ENCODE measurements around the gene WDFY4.

The WDFY4 gene

DNA sequence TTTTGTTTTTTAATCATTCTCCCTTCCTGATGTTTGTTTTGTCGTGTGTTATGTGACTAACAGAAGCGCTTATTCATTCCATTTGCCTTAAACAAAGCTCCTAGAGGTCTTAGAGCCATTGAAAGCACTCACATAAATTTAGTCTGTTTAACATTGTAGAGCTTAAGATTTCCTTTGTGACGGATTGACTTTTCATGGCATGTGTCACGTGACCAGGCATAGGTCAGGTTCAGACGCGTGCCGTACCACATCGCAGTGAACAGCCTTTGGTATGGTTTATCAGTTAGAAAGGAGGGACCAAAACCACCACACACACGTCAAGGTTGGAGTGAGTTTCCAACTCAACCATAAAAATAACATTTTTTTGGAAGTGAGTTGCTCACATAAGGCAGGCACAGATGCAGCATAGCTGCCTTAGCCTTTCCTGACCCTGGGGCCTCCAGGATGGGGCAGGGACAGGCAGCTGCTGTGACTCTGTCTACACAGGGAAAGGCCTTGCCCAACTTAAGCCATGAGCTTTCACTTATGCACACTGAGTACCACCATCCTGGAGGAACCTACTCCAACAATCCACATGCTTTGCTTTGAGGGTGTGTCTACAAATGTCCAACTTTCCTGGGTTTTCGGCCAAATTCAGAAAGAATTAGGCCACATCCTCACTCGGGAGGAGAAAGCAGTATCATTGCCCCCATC, 55.5 kb downstream of the WDFY4 start:
- no peak overlapping the region for H2BK12ac ChIP-seq (ENCODE audit: low read length)
- H3K23ac ChIP-seq (ENCODE audit: low read length) = no peak overlapping the region
- no peak overlapping the region for H3K4ac ChIP-seq (ENCODE audit: low read depth, low read length)
- WGBS (ENCODE audit: extremely low coverage, insufficient coverage, insufficient read length) = no CpG with 5 or more reads among the region's 11 CpGs
- no peak overlapping the region for H3K9ac ChIP-seq (ENCODE audit: low read length)
- no peaks in the 10 kb centered on the region for H3K36me3 ChIP-seq (ENCODE audit: control insufficient read depth in 1 of 2, insufficient read depth in 2 of 2, low read length in 2 of 2)
- H3K4me3 ChIP-seq (ENCODE audit: low read depth, low read length) = no peak overlapping the region
- H4K8ac ChIP-seq (ENCODE audit: low read depth, low read length) = no peak overlapping the region
- H3K27me3 ChIP-seq (ENCODE audit: insufficient read depth, low read length) = no peaks in the 10 kb centered on the region
- no peak overlapping the region for H2BK5ac ChIP-seq (ENCODE audit: low read depth, low read length, poor library complexity)
- H4K12ac ChIP-seq (ENCODE audit: low read depth, low read length) = no peak overlapping the region
- H3K14ac ChIP-seq (ENCODE audit: low read length) = no peak overlapping the region
- no peak overlapping the region for H3K18ac ChIP-seq (ENCODE audit: low read length)
- H2AFZ ChIP-seq (ENCODE audit: insufficient read depth, low read length, poor library complexity) = no peak overlapping the region
- no peaks in the 10 kb centered on the region for H3K4me1 ChIP-seq (ENCODE audit: control insufficient read depth in 1 of 2, insufficient read depth in 2 of 2, low read length in 2 of 2)
- no peaks in the 10 kb centered on the region for H3K79me1 ChIP-seq (ENCODE audit: low read length)
- no peak overlapping the region for H3K4me2 ChIP-seq (ENCODE audit: low read length)
- no peak overlapping the region for H2AK5ac ChIP-seq (ENCODE audit: low read length)
- DNase-seq = no peak
- H2BK120ac ChIP-seq (ENCODE audit: insufficient read depth, low read length, poor library complexity) = no peak overlapping the region
- no peak overlapping the region for H3K27ac ChIP-seq (ENCODE audit: low read depth, low read length)
- peaks cover 1% of the 10 kb centered on the region for H3K9me3 ChIP-seq (ENCODE audit: insufficient read depth, low read depth, low read length)
- H4K91ac ChIP-seq (ENCODE audit: low read depth, low read length) = no peak overlapping the region
- H3K79me2 ChIP-seq (ENCODE audit: control insufficient read depth, insufficient read depth, low read length, poor library complexity) = no peaks in the 10 kb centered on the region

GRCh38 chr10:48740988-48741387, 56.3 kb downstream of the WDFY4 start:
- H3K18ac ChIP-seq (ENCODE audit: low read length) = no peak overlapping the region
- no peaks in the 10 kb centered on the region for H3K4me1 ChIP-seq (ENCODE audit: control insufficient read depth in 1 of 2, insufficient read depth in 2 of 2, low read length in 2 of 2)
- no peak overlapping the region for H3K4ac ChIP-seq (ENCODE audit: low read depth, low read length)
- no peak overlapping the region for H3K14ac ChIP-seq (ENCODE audit: low read length)
- H4K12ac ChIP-seq (ENCODE audit: low read depth, low read length) = no peak overlapping the region
- no peaks in the 10 kb centered on the region for H3K79me1 ChIP-seq (ENCODE audit: low read length)
- H2BK12ac ChIP-seq (ENCODE audit: low read length) = no peak overlapping the region
- no peak overlapping the region for H4K91ac ChIP-seq (ENCODE audit: low read depth, low read length)
- H2BK120ac ChIP-seq (ENCODE audit: insufficient read depth, low read length, poor library complexity) = no peak overlapping the region
- H3K4me3 ChIP-seq (ENCODE audit: low read depth, low read length) = no peak overlapping the region
- DNase-seq = no peak
- H2BK5ac ChIP-seq (ENCODE audit: low read depth, low read length, poor library complexity) = no peak overlapping the region
- no CpG with 5 or more reads among the region's 2 CpGs for WGBS (ENCODE audit: extremely low coverage, insufficient coverage, insufficient read length)
- H3K27ac ChIP-seq (ENCODE audit: low read depth, low read length) = no peak overlapping the region
- H3K4me2 ChIP-seq (ENCODE audit: low read length) = no peak overlapping the region
- no peaks in the 10 kb centered on the region for H3K36me3 ChIP-seq (ENCODE audit: control insufficient read depth in 1 of 2, insufficient read depth in 2 of 2, low read length in 2 of 2)
- H3K23ac ChIP-seq (ENCODE audit: low read length) = no peak overlapping the region
- H2AK5ac ChIP-seq (ENCODE audit: low read length) = no peak overlapping the region
- H2AFZ ChIP-seq (ENCODE audit: insufficient read depth, low read length, poor library complexity) = no peak overlapping the region
- H3K79me2 ChIP-seq (ENCODE audit: control insufficient read depth, insufficient read depth, low read length, poor library complexity) = no peaks in the 10 kb centered on the region
- no peak overlapping the region for H3K9ac ChIP-seq (ENCODE audit: low read length)
- H3K9me3 ChIP-seq (ENCODE audit: insufficient read depth, low read depth, low read length) = peaks cover 1% of the 10 kb centered on the region
- H4K8ac ChIP-seq (ENCODE audit: low read depth, low read length) = no peak overlapping the region
- no peaks in the 10 kb centered on the region for H3K27me3 ChIP-seq (ENCODE audit: insufficient read depth, low read length)

GRCh38 chr10:48742891-48743860, 58.5 kb downstream of the WDFY4 start:
- Histone ChIP-seq H3K27me3 (ENCODE audit: insufficient read depth, low read length) (no peaks in the 10 kb centered on the region), H3K23ac (ENCODE audit: low read length) (no peak overlapping the region), H2AK5ac (ENCODE audit: low read length) (no peak overlapping the region), H3K4me1 (ENCODE audit: control insufficient read depth in 1 of 2, insufficient read depth in 2 of 2, low read length in 2 of 2) (no peaks in the 10 kb centered on the region), H2BK12ac (ENCODE audit: low read length) (no peak overlapping the region), H2BK120ac (ENCODE audit: insufficient read depth, low read length, poor library complexity) (no peak overlapping the region), H2BK5ac (ENCODE audit: low read depth, low read length, poor library complexity) (no peak overlapping the region), H3K79me1 (ENCODE audit: low read length) (no peaks in the 10 kb centered on the region), H3K9me3 (ENCODE audit: insufficient read depth, low read depth, low read length) (peaks cover 1% of the 10 kb centered on the region), H4K91ac (ENCODE audit: low read depth, low read length) (no peak overlapping the region), H3K4ac (ENCODE audit: low read depth, low read length) (no peak overlapping the region), H2AFZ (ENCODE audit: insufficient read depth, low read length, poor library complexity) (no peak overlapping the region), H4K12ac (ENCODE audit: low read depth, low read length) (no peak overlapping the region), H3K36me3 (ENCODE audit: control insufficient read depth in 1 of 2, insufficient read depth in 2 of 2, low read length in 2 of 2) (no peaks in the 10 kb centered on the region), H3K18ac (ENCODE audit: low read length) (no peak overlapping the region), H3K79me2 (ENCODE audit: control insufficient read depth, insufficient read depth, low read length, poor library complexity) (no peaks in the 10 kb centered on the region), H3K4me3 (ENCODE audit: low read depth, low read length) (no peak overlapping the region), H3K27ac (ENCODE audit: low read depth, low read length) (no peak overlapping the region), H3K4me2 (ENCODE audit: low read length) (no peak overlapping the region), H3K9ac (ENCODE audit: low read length) (no peak overlapping the region), H3K14ac (ENCODE audit: low read length) (no peak overlapping the region), H4K8ac (ENCODE audit: low read depth, low read length) (no peak overlapping the region)
- DNase-seq = no peak
- no CpG with 5 or more reads among the region's 18 CpGs for WGBS (ENCODE audit: extremely low coverage, insufficient coverage, insufficient read length)

GRCh38 chr10:48744587-48744986, 59.9 kb downstream of the WDFY4 start:
- H2AFZ ChIP-seq (ENCODE audit: insufficient read depth, low read length, poor library complexity) = no peak overlapping the region
- no peak overlapping the region for H2BK12ac ChIP-seq (ENCODE audit: low read length)
- no peak overlapping the region for H2BK5ac ChIP-seq (ENCODE audit: low read depth, low read length, poor library complexity)
- no peaks in the 10 kb centered on the region for H3K79me1 ChIP-seq (ENCODE audit: low read length)
- no peak overlapping the region for H3K27ac ChIP-seq (ENCODE audit: low read depth, low read length)
- H3K4me1 ChIP-seq (ENCODE audit: control insufficient read depth in 1 of 2, insufficient read depth in 2 of 2, low read length in 2 of 2) = no peaks in the 10 kb centered on the region
- no peak overlapping the region for H3K4me3 ChIP-seq (ENCODE audit: low read depth, low read length)
- no peak overlapping the region for H4K12ac ChIP-seq (ENCODE audit: low read depth, low read length)
- WGBS (ENCODE audit: extremely low coverage, insufficient coverage, insufficient read length) = no CpG with 5 or more reads among the region's 6 CpGs
- H3K9me3 ChIP-seq (ENCODE audit: insufficient read depth, low read depth, low read length) = no peaks in the 10 kb centered on the region
- no peaks in the 10 kb centered on the region for H3K36me3 ChIP-seq (ENCODE audit: control insufficient read depth in 1 of 2, insufficient read depth in 2 of 2, low read length in 2 of 2)
- H3K9ac ChIP-seq (ENCODE audit: low read length) = no peak overlapping the region
- no peak overlapping the region for H2AK5ac ChIP-seq (ENCODE audit: low read length)
- no peaks in the 10 kb centered on the region for H3K79me2 ChIP-seq (ENCODE audit: control insufficient read depth, insufficient read depth, low read length, poor library complexity)
- H3K14ac ChIP-seq (ENCODE audit: low read length) = no peak overlapping the region
- H4K91ac ChIP-seq (ENCODE audit: low read depth, low read length) = no peak overlapping the region
- no peak overlapping the region for H3K18ac ChIP-seq (ENCODE audit: low read length)
- no peak overlapping the region for H3K23ac ChIP-seq (ENCODE audit: low read length)
- H4K8ac ChIP-seq (ENCODE audit: low read depth, low read length) = no peak overlapping the region
- no peaks in the 10 kb centered on the region for H3K27me3 ChIP-seq (ENCODE audit: insufficient read depth, low read length)
- H2BK120ac ChIP-seq (ENCODE audit: insufficient read depth, low read length, poor library complexity) = no peak overlapping the region
- H3K4ac ChIP-seq (ENCODE audit: low read depth, low read length) = no peak overlapping the region
- no peak for DNase-seq
- H3K4me2 ChIP-seq (ENCODE audit: low read length) = no peak overlapping the region
